ENCODE data around the gene CSN3.

CSN3 gene

DNA sequence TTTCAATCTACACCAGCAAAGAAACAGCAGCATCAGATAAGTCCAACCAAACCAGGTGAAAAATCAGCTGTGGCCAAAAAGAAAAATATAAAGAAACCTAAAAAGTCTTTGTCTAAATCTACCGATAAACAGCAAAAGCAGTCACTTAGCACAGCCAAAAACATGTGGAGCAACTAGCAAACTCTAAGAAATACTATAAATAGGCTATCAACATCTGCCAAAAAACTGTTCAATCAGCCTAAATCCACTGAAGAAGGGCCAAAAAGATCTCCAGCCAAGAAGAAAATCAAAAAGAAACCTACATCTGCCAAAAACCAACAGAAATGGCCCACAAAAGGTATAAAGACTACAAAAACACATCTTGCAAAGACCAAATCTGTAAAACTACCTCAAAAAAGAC, 55.7 kb downstream of the CSN3 start:
- TF ChIP-seq CTCF (IDR thresholded peaks at IDR 0.05; ENCODE audit: insufficient read depth, missing control alignments): no peak
- no peak for DNase-seq (ENCODE audit: insufficient read length, low spot score)
- FAIRE-seq: no peak

DNA sequence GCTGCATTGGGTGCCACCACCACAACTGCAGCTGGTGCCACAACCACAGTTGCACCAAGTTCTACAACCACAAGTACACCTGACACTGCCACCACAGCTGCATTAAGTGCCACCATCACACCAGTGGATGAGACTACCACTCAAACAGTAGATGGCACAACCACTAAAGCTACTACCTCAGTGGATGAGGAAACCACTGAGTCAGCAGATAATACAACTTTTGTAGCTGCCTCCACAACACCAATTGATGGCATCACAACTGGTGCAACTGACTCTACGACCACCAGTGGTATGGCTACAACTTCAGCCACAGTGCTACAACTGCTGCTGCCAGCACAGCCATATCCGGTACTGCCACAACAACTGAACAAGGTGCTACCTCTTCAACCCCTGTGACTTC, 57.2 kb downstream of the CSN3 start:
- FAIRE-seq: no peak
- TF ChIP-seq CTCF (IDR thresholded peaks at IDR 0.05; ENCODE audit: insufficient read depth, missing control alignments): no peak

DNA sequence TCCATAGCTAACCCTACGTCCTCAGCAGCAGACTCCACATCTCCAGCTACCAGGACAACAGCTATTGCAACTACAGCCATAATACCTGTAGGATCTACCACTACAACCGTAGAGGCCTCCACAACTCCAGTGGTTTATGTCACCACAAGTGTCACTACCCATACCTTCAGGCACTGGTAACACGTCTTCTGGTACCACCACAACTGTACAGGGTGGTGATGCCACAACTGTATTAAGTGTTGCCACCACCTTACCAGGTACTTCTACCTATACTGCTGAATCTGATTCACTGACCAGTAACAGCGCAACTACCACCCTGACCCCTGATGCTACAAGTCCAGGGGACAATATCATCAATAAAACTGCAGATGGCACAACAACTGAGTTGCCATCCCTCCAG, 57.8 kb downstream of the CSN3 start:
- FAIRE-seq (no peak), DNase-seq (ENCODE audit: insufficient read length, low spot score) (no peak)

More for the DNA sequence above, 57.2 kb downstream of the CSN3 start:
- no peak for DNase-seq (ENCODE audit: insufficient read length, low spot score)

More for the DNA sequence above, 57.8 kb downstream of the CSN3 start:
- no peak for TF ChIP-seq CTCF (IDR thresholded peaks at IDR 0.05; ENCODE audit: insufficient read depth, missing control alignments)

All from D721Med (cell line).